ENCODE measurements around the gene TPGS2. TPM values are rescaled to one million over a fixed set of nuclear protein-coding genes. Genes with fewer than 3 reads are reported as not detected.

The TPGS2 gene
- total RNA-seq, 1 experiment from 2014 or later = 93.3 TPM

GRCh38 chr18:36825526-36825925 lies 3.3 kb downstream of the TPGS2 start:
- Histone ChIP-seq H3K36me3 (ENCODE audit: control insufficient read depth in 1 of 2, insufficient read depth in 2 of 2, low read length in 2 of 2) (peaks cover 0 to 2% of the 10 kb centered on the region in 2 experiments; a peak in 1 of 4 replicates), H3K27me3 (ENCODE audit: insufficient read depth, low read length) (no peaks in the 10 kb centered on the region), H3K4me3 (replicated peaks in 1 of 2; ENCODE audit: low read depth in 1 of 2, low read length in 2 of 2) (no peak overlapping the region), H3K9me2 (ENCODE audit: insufficient read depth) (no peaks in the 10 kb centered on the region), H4K20me1 (ENCODE audit: insufficient read depth) (no peaks in the 10 kb centered on the region), H3K79me2 (ENCODE audit: insufficient read depth, low read length) (peaks cover 36% of the 10 kb centered on the region), H3K9me3 (ENCODE audit: control insufficient read depth in 1 of 2, insufficient read depth in 1 of 2, low read depth in 1 of 2, low read length in 2 of 2) (no peaks in the 10 kb centered on the region), H3K27ac (ENCODE audit: low read depth, low read length) (no peak overlapping the region), H2AFZ (ENCODE audit: low read depth, low read length, poor library complexity, severe bottlenecking) (no peak overlapping the region), H3K4me1 (ENCODE audit: control insufficient read depth in 1 of 2, insufficient read depth in 2 of 2, low read length in 2 of 2) (peaks cover 8 to 15% of the 10 kb centered on the region in 2 experiments; a peak in 2 of 4 replicates), H3K9ac (ENCODE audit: low read length) (no peak overlapping the region), H3K4me2 (ENCODE audit: low read length) (no peak overlapping the region)
- ATAC-seq (no peak), DNase-seq (ENCODE audit: low read depth, low spot score) (no peak)
- intact Hi-C loops (cut with micrococcal nuclease) = no loop called here
- POLR2A ChIA-PET = no interaction called here
- TF ChIP-seq, protein P1, sequence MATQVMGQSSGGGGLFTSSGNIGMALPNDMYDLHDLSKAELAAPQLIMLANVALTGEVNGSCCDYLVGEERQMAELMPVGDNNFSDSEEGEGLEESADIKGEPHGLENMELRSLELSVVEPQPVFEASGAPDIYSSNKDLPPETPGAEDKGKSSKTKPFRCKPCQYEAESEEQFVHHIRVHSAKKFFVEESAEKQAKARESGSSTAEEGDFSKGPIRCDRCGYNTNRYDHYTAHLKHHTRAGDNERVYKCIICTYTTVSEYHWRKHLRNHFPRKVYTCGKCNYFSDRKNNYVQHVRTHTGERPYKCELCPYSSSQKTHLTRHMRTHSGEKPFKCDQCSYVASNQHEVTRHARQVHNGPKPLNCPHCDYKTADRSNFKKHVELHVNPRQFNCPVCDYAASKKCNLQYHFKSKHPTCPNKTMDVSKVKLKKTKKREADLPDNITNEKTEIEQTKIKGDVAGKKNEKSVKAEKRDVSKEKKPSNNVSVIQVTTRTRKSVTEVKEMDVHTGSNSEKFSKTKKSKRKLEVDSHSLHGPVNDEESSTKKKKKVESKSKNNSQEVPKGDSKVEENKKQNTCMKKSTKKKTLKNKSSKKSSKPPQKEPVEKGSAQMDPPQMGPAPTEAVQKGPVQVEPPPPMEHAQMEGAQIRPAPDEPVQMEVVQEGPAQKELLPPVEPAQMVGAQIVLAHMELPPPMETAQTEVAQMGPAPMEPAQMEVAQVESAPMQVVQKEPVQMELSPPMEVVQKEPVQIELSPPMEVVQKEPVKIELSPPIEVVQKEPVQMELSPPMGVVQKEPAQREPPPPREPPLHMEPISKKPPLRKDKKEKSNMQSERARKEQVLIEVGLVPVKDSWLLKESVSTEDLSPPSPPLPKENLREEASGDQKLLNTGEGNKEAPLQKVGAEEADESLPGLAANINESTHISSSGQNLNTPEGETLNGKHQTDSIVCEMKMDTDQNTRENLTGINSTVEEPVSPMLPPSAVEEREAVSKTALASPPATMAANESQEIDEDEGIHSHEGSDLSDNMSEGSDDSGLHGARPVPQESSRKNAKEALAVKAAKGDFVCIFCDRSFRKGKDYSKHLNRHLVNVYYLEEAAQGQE (IDR thresholded peaks at IDR 0.05; ENCODE audit: low read depth) = no peak
- TF ChIP-seq MAX (IDR thresholded peaks at IDR 0.05) (no peak), CTCF (IDR thresholded peaks at IDR 0.05 in 2 of 3, conservative IDR thresholded peaks at IDR 0.05 in 1 of 3; ENCODE audit: borderline replicate concordance in 1 of 3, insufficient read depth in 1 of 3, low read depth in 2 of 3, low read length in 2 of 3) (no peak), ZFX (IDR thresholded peaks at IDR 0.05) (no peak), ZNF274 (IDR thresholded peaks at IDR 0.05; ENCODE audit: low read depth, low read length) (no peak), CBX3 (IDR thresholded peaks at IDR 0.05; ENCODE audit: low read depth) (no peak), EZH2phosphoT487 (IDR thresholded peaks at IDR 0.05; ENCODE audit: borderline replicate concordance) (no peak), JUND (IDR thresholded peaks at IDR 0.05) (no peak), SP1 (IDR thresholded peaks at IDR 0.05; ENCODE audit: low read depth) (no peak)
- RAD21 ChIA-PET (ENCODE audit: low non-redundant PET in 1 of 2, low total read pairs in 2 of 2, uncharacterized antibody in 2 of 2, unreplicated experiment in 2 of 2) = no interaction called here
- CTCF ChIA-PET = no interaction called here
- no TSS peak for BruUV-seq (replicated peaks)

Data from HCT116 (cell line).